Measurements from ENCODE around the gene RGS10. TPM values are rescaled to one million over a fixed set of nuclear protein-coding genes. Genes with fewer than 3 reads are reported as not detected.

RGS10 gene
- total and polyA plus RNA-seq, 9 of the 15 experiments (the other 6 are each of a cell fraction or from before 2014, with no cell fraction given): 31.9 to 123 (median 62.1) TPM

DNA sequence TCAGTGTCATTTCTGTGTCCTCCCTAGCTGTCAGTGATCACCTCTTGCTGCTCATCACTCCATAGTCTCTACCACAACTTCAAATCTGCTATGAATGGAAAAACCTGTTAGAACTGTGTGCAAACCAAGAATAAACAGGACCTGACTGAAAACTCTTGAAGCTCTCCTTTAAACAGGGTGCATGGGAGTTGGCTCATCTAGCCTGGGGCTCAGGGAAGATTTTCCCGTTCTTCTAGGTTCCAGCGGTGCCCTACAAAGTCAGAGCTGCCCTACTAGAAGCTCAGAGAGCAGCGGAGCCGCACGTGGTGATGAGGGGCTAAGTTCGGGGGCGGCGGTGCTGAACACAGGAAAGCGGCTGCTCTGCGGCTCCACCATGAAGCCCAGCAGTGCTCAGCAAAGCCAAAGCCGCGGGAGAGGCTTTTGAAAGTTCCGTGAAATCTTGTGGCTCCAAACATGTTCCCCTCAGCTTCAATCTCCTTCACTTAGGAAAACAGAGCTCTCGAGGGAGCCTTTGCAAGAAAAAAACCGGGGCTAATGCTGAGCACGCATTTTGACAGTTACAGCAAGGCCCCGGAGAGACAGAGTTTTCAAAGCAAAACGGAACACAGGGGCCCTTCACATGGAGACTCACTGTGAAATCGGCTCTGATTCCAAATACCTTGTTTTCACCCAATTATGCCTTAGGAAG, 30.5 kb downstream of the RGS10 start:
- Histone ChIP-seq H3K27ac (ENCODE audit: extremely low read depth, low read depth, low read length) (no peak overlapping the region), H3K79me2 (ENCODE audit: control insufficient read depth, insufficient read depth, low read length) (peaks cover 2% of the 10 kb centered on the region; the same call in 1 of the 3 replicates), H3K27me3 (ENCODE audit: control insufficient read depth in 2 of 2, insufficient read depth in 2 of 2, low read length in 2 of 2) (no peaks in the 10 kb centered on the region), H3K36me3 (ENCODE audit: control insufficient read depth, insufficient read depth, low read length) (peaks cover 57% of the 10 kb centered on the region), H3K9me3 (replicated peaks; ENCODE audit: control insufficient read depth, insufficient read depth, low read depth, low read length) (no peaks in the 10 kb centered on the region), H4K20me1 (replicated peaks; ENCODE audit: control insufficient read depth, insufficient read depth, low read length) (no peaks in the 10 kb centered on the region), H3K4me3 (no peak overlapping the region), H3K9me1 (ENCODE audit: control insufficient read depth, insufficient read depth, low read length) (no peaks in the 10 kb centered on the region), H3K4me1 (replicated peaks in 1 of 2; ENCODE audit: control insufficient read depth in 2 of 2, insufficient read depth in 2 of 2, low read length in 2 of 2) (peaks cover 19 to 23% of the 10 kb centered on the region in 2 experiments), H3K9ac (ENCODE audit: insufficient read depth in 1 of 2, low read depth in 2 of 2, low read length in 2 of 2) (no peak overlapping the region), H3K4me2 (ENCODE audit: insufficient read depth, low read length) (no peak overlapping the region), H2AFZ (ENCODE audit: low read depth, low read length) (no peak overlapping the region)
- intact Hi-C loops (cut with micrococcal nuclease) (no loop called here), in situ Hi-C loops (cut with MboI) (no loop called here)
- BruUV-seq (replicated peaks): no TSS peak
- ChIA-PET POLR2A (no interaction called here), CTCF (ENCODE audit: low intra/inter-chr PET ratio) (no interaction called here)
- no peak for TF ChIP-seq KAT7 (CRISPR knock-in tag; IDR thresholded peaks at IDR 0.05; ENCODE audit: borderline replicate concordance)
- TF ChIP-seq, protein P1, sequence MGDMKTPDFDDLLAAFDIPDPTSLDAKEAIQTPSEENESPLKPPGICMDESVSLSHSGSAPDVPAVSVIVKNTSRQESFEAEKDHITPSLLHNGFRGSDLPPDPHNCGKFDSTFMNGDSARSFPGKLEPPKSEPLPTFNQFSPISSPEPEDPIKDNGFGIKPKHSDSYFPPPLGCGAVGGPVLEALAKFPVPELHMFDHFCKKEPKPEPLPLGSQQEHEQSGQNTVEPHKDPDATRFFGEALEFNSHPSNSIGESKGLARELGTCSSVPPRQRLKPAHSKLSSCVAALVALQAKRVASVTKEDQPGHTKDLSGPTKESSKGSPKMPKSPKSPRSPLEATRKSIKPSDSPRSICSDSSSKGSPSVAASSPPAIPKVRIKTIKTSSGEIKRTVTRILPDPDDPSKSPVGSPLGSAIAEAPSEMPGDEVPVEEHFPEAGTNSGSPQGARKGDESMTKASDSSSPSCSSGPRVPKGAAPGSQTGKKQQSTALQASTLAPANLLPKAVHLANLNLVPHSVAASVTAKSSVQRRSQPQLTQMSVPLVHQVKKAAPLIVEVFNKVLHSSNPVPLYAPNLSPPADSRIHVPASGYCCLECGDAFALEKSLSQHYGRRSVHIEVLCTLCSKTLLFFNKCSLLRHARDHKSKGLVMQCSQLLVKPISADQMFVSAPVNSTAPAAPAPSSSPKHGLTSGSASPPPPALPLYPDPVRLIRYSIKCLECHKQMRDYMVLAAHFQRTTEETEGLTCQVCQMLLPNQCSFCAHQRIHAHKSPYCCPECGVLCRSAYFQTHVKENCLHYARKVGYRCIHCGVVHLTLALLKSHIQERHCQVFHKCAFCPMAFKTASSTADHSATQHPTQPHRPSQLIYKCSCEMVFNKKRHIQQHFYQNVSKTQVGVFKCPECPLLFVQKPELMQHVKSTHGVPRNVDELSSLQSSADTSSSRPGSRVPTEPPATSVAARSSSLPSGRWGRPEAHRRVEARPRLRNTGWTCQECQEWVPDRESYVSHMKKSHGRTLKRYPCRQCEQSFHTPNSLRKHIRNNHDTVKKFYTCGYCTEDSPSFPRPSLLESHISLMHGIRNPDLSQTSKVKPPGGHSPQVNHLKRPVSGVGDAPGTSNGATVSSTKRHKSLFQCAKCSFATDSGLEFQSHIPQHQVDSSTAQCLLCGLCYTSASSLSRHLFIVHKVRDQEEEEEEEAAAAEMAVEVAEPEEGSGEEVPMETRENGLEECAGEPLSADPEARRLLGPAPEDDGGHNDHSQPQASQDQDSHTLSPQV (IDR thresholded peaks at IDR 0.05): no peak
- DNase-seq (ENCODE audit: extremely low read depth in 1 of 4, low spot score in 3 of 4): no peak
- 91% methylated on average over 11 of the region's 19 CpGs for WGBS (ENCODE audit: insufficient coverage, low coverage, missing lambda C conversion rate)
- ATAC-seq: no peak
- no peak for FAIRE-seq
